Left ventricle myocardium inferior (tissue), 1 donor: ENCODE data around the gene RELCH. TPM values are rescaled to one million over a fixed set of nuclear protein-coding genes. Genes with fewer than 3 reads are reported as not detected.
"Not testable (repeated sequence)": the region's sequence is repeated elsewhere in the genome, so short reads cannot be mapped to it uniquely, and the experiment has no call there.

ENCODE experiments used
- DNase-seq: peaks from one replicate; pipeline ENCODE4 v3.0.0-alpha.2; 2020
- H3K27ac ChIP-seq: fragments of 200-600 bp; replicated peaks from 2 replicates; pipeline ENCODE4 v1.8.0; 2021
- H3K27me3 ChIP-seq: fragments of 200-600 bp; 2 replicates; pipeline ENCODE4 v1.8.0; 2021; ENCODE audit warnings: low read depth
- H3K36me3 ChIP-seq: fragments of 200-600 bp; 2 replicates; pipeline ENCODE4 v1.8.0; 2021
- H3K4me1 ChIP-seq: fragments of 200-600 bp; 2 replicates; pipeline ENCODE4 v1.8.0; 2021
- H3K4me3 ChIP-seq: fragments of 200-600 bp; 2 replicates; pipeline ENCODE4 v1.8.0; 2021; ENCODE audit warnings: mild to moderate bottlenecking, moderate library complexity
- H3K9me3 ChIP-seq: fragments of 200-600 bp; replicated peaks from 2 replicates; pipeline ENCODE4 v1.8.0; 2021
- intact Hi-C: fragments of 100-400 bp; cut with micrococcal nuclease; formaldehyde crosslinking; loops from one replicate; pipeline ENCODE4 v1.11.0; 2022
- total RNA-seq: library from RNA; stranded (reverse); fragmentation: NEBNext Ultra II Directional; extraction: Animal tissue kit (Norgen Biotek cat#: 25700); gene quantifications from one replicate; pipeline ENCODE4 v1.2.1, GENCODE V29; 2021
- TF ChIP-seq, protein P1 (sequence below): fragments of 200-600 bp; IDR thresholded peaks from 2 replicates; pipeline ENCODE4 v1.8.0; 2021; ENCODE audit warnings: antibody characterized with exemption, mild to moderate bottlenecking, borderline replicate concordance
- donor health status: DM: no; HTN: yes; CAD: no; lungs with severe emphysema.

Gene RELCH
- total RNA-seq, 1 donor from 2014 or later: 15.5 TPM

DNA sequence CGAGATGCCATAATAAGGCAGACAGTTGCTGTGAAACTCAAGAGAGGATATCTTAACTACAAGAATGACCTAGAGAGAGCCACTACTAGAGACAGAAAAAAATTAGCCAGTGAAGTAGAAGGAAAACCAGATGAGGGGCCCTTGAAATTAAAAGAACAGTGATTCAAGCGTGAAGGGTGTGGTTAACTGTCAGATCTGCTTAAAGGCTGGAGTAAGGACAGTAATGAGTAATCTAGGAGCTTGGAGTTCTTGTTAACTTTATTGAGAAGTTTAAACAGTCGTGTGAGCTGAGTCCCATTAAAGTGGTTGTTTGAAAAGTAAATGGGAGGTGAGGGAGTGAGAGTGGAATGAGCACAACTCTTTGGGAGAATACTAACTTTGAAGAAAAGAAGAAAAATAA, 21.5 kb upstream of the RELCH start:
- intact Hi-C loops: no loop called here
- no peaks in the 10 kb centered on the region for H3K27me3 ChIP-seq
- no peak overlapping the region for H3K4me3 ChIP-seq
- no peak for DNase-seq
- peaks cover 2% of the 10 kb centered on the region for H3K4me1 ChIP-seq
- TF ChIP-seq, protein P1, sequence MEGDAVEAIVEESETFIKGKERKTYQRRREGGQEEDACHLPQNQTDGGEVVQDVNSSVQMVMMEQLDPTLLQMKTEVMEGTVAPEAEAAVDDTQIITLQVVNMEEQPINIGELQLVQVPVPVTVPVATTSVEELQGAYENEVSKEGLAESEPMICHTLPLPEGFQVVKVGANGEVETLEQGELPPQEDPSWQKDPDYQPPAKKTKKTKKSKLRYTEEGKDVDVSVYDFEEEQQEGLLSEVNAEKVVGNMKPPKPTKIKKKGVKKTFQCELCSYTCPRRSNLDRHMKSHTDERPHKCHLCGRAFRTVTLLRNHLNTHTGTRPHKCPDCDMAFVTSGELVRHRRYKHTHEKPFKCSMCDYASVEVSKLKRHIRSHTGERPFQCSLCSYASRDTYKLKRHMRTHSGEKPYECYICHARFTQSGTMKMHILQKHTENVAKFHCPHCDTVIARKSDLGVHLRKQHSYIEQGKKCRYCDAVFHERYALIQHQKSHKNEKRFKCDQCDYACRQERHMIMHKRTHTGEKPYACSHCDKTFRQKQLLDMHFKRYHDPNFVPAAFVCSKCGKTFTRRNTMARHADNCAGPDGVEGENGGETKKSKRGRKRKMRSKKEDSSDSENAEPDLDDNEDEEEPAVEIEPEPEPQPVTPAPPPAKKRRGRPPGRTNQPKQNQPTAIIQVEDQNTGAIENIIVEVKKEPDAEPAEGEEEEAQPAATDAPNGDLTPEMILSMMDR: no peak
- peaks cover 5% of the 10 kb centered on the region for H3K36me3 ChIP-seq
- H3K9me3 ChIP-seq: peaks cover 4% of the 10 kb centered on the region
- H3K27ac ChIP-seq: no peak overlapping the region

DNA sequence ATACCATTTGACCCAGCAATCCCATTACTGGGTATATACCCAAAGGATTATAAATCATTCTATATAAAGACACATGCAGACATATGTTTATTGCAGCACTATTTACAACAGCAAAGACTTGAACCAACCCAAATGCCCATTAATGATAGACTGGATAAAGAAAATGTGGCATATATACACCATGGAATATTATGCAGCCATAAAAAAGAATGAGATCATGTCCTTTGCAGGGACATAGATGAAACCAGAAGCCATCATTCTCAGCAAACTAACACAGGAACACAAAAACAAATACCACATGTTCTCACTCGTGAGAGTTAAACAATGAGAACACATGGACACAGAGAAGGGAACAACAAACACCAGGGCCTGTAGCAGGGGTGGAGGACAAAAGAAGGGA, 20.5 kb upstream of the RELCH start:
- H3K4me3 ChIP-seq, H3K9me3 ChIP-seq, H3K27me3 ChIP-seq, intact Hi-C loops, H3K36me3 ChIP-seq, DNase-seq, H3K27ac ChIP-seq, H3K4me1 ChIP-seq: not testable (repeated sequence)

DNA sequence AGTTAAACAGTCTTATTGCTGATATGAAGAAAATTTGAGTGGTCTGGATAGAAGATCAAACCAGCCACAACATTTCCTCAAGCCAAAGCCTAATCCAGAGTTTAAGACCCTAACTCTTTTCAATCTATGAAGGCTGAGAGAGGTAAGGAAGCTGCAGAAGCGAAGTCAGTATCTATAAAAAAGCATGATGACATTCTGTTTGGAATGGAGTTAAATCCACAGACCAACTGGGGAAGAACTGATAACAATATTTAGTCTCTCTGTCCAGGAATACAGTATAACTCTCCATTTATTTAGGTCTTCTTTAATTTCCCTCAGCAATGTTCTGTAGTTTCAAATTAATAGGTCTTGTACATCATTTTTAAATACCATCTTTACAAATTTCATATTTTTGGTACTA, 16.2 kb upstream of the RELCH start:
- intact Hi-C loops: no loop called here
- Histone ChIP-seq H3K4me1 (peaks cover 6% of the 10 kb centered on the region), H3K9me3 (peaks cover 4% of the 10 kb centered on the region), H3K36me3 (no peaks in the 10 kb centered on the region), H3K27ac (no peak overlapping the region), H3K4me3 (no peak overlapping the region), H3K27me3 (no peaks in the 10 kb centered on the region)
- DNase-seq: no peak
- TF ChIP-seq, protein P1: no peak

DNA sequence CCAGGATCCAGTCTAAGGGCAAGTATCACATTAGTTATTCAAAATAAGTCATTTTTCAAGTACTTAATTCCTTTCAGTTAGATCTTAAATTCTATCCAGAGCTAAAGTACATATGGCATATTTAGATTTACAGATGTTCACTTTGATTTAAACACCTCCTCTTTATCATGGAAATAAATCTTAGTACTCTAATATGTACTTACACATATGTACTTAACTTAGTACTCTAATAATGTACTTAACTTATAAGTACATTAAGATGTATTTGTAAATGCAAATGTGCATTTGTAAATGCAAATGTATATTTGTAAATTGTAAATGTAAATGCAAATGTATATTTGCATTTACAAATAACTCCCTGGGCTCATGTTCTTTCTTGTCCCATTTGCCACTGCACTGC, 14.8 kb upstream of the RELCH start:
- intact Hi-C loops: no loop called here
- H3K27me3 ChIP-seq: no peaks in the 10 kb centered on the region

DNA sequence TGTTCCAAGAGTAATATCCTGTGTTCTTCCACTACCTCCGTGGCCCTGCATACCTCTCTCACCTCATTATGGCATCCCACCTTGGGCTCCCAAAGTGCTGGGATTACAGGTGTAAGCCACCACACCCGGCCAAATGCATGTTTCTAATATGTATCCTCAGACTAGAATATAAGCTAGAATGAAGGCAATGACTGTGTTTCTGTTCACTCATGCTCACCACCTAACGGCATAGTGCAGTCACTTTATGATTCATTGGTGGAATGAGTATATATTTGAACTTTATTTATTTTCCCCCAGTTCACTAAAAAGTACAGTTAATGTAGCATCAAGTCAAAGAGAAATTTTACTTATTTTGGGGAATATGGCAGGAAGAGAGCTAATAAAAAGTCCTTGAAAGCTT, 11.5 kb upstream of the RELCH start:
- Histone ChIP-seq H3K9me3 (no peaks in the 10 kb centered on the region), H3K27ac (no peak overlapping the region), H3K4me1 (peaks cover 5% of the 10 kb centered on the region), H3K36me3 (no peaks in the 10 kb centered on the region), H3K4me3 (no peak overlapping the region), H3K27me3 (no peaks in the 10 kb centered on the region)
- DNase-seq: no peak
- intact Hi-C loops: no loop called here
- TF ChIP-seq, protein P1: no peak

More for the DNA sequence above, 14.8 kb upstream of the RELCH start:
- Histone ChIP-seq H3K4me3 (no peak overlapping the region), H3K4me1 (peaks cover 6% of the 10 kb centered on the region), H3K27ac (no peak overlapping the region), H3K36me3 (no peaks in the 10 kb centered on the region), H3K9me3 (no peaks in the 10 kb centered on the region)
- no peak for DNase-seq
- TF ChIP-seq, protein P1: no peak

DNA sequence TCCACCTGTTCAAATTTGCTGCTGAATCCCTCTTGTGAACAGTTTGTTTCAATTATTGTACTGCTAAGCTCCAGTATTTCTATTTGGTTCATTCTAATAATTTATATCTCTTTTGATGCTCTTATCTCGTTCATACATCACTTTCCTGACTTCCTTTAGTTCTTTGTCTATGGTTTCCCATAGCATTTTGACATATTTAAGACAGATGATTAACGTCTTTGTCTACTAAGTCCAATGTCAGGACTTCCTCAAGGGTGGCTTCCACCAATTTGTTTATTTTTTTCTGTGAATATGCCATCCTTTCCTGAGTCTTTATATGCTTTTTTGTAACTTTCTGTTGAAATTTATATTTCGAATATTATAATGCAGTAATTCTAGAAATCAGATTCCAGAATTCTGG, 9.8 kb upstream of the RELCH start:
- intact Hi-C loops: no loop called here
- H3K27ac ChIP-seq: no peak overlapping the region
- no peaks in the 10 kb centered on the region for H3K9me3 ChIP-seq
- H3K27me3 ChIP-seq: no peaks in the 10 kb centered on the region
- no peak for DNase-seq
- H3K4me3 ChIP-seq: no peak overlapping the region
- H3K4me1 ChIP-seq: no peaks in the 10 kb centered on the region
- TF ChIP-seq, protein P1: no peak
- no peaks in the 10 kb centered on the region for H3K36me3 ChIP-seq
